ENCODE measurements around the gene TCF4. TPM values are rescaled to one million over a fixed set of nuclear protein-coding genes. Genes with fewer than 3 reads are reported as not detected.
"Not testable (repeated sequence)": the region's sequence is repeated elsewhere in the genome, so short reads cannot be mapped to it uniquely, and the experiment has no call there.

The TCF4 gene
- total RNA-seq, 1 donor from 2014 or later = 115 TPM

DNA sequence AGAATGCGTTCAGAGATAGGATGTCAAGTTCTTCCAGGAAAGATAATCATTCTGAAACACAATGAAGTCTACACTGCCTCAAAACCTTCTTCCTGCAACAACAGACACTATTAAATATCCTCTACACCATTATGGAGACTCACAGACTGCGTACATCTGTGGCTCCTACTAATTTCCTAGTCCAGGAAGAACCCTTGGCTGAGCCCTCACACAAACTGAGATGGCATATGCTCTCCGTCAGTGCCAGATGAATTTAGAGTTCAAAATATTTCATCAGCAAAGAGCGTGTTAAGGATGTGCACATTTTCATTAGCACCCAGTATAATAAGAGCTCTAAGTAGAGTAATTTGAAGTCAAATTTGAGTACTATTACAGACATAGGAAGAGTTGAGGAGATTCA, 117.2 kb downstream of the TCF4 start:
- no peaks in the 10 kb centered on the region for H3K27me3 Mint-ChIP-seq (ENCODE audit: low read depth, unreplicated experiment)
- Histone ChIP-seq H4K20me1 (ENCODE audit: insufficient read depth, low read length) (peaks cover 19% of the 10 kb centered on the region), H3K9me3 (ENCODE audit: insufficient read depth, low read depth, low read length) (no peaks in the 10 kb centered on the region), H3K36me3 (ENCODE audit: insufficient read depth, low read length) (no peaks in the 10 kb centered on the region), H3K4me2 (ENCODE audit: low read length) (no peak overlapping the region), H2AFZ (ENCODE audit: low read depth, low read length) (no peak overlapping the region), H3K4me3 (ENCODE audit: insufficient read depth, low read depth, low read length) (no peak overlapping the region), H3K79me2 (ENCODE audit: insufficient read depth, low read length) (peaks cover 48% of the 10 kb centered on the region), H3K9ac (ENCODE audit: low read length) (no peak overlapping the region), H3K4me1 (ENCODE audit: insufficient read depth, low read length) (no peaks in the 10 kb centered on the region), H3K27me3 (ENCODE audit: insufficient read depth, low read length) (no peaks in the 10 kb centered on the region), H3K27ac (ENCODE audit: low read depth, low read length) (no peak overlapping the region)
- no peaks in the 10 kb centered on the region for H3K9me3 Mint-ChIP-seq (ENCODE audit: unreplicated experiment)
- peaks cover 18% of the 10 kb centered on the region for H3K4me1 Mint-ChIP-seq (ENCODE audit: low read depth, unreplicated experiment)
- no peak for DNase-seq (ENCODE audit: low read depth)
- no peak overlapping the region for H3K4me3 Mint-ChIP-seq (ENCODE audit: unreplicated experiment)
- peaks cover 4% of the 10 kb centered on the region for H3K36me3 Mint-ChIP-seq (ENCODE audit: low read depth, unreplicated experiment)
- no peak for FAIRE-seq
- H3K27ac Mint-ChIP-seq (ENCODE audit: unreplicated experiment) = no peak overlapping the region
- no peak for TF ChIP-seq EZH2 (IDR thresholded peaks at IDR 0.05; ENCODE audit: insufficient read depth, low read length)
- TF ChIP-seq, protein P1, sequence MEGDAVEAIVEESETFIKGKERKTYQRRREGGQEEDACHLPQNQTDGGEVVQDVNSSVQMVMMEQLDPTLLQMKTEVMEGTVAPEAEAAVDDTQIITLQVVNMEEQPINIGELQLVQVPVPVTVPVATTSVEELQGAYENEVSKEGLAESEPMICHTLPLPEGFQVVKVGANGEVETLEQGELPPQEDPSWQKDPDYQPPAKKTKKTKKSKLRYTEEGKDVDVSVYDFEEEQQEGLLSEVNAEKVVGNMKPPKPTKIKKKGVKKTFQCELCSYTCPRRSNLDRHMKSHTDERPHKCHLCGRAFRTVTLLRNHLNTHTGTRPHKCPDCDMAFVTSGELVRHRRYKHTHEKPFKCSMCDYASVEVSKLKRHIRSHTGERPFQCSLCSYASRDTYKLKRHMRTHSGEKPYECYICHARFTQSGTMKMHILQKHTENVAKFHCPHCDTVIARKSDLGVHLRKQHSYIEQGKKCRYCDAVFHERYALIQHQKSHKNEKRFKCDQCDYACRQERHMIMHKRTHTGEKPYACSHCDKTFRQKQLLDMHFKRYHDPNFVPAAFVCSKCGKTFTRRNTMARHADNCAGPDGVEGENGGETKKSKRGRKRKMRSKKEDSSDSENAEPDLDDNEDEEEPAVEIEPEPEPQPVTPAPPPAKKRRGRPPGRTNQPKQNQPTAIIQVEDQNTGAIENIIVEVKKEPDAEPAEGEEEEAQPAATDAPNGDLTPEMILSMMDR (IDR thresholded peaks at IDR 0.05; ENCODE audit: insufficient read depth, low read depth, low read length) = no peak

DNA sequence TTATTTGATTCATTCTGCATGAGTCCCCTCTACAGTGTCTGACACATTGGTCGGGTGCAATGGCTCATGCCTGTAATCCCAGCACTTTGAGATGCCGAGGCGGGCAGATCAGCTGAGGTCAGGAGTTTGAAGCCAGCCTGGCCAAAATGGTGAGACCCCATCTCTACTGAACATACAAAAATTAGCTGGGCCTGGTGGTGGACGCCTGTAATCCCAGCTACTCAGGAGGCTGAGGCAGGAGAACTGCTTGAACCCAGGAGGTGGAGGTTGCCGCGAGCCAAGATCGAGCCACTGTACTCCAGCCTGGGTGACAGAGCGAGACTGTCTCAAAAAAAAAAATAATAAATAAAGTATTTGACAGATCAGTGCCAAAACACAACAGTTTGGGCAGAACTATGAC, 118.9 kb downstream of the TCF4 start:
- H3K36me3 Mint-ChIP-seq (ENCODE audit: low read depth, unreplicated experiment); H3K36me3 ChIP-seq (ENCODE audit: insufficient read depth, low read length); DNase-seq (ENCODE audit: low read depth); FAIRE-seq; H3K27ac ChIP-seq (ENCODE audit: low read depth, low read length); H3K27ac Mint-ChIP-seq (ENCODE audit: unreplicated experiment); H3K4me3 ChIP-seq (ENCODE audit: insufficient read depth, low read depth, low read length); H3K4me1 ChIP-seq (ENCODE audit: insufficient read depth, low read length); H3K4me3 Mint-ChIP-seq (ENCODE audit: unreplicated experiment); H3K27me3 ChIP-seq (ENCODE audit: insufficient read depth, low read length); H3K9me3 Mint-ChIP-seq (ENCODE audit: unreplicated experiment); H3K9ac ChIP-seq (ENCODE audit: low read length); H3K9me3 ChIP-seq (ENCODE audit: insufficient read depth, low read depth, low read length); H2AFZ ChIP-seq (ENCODE audit: low read depth, low read length); H3K27me3 Mint-ChIP-seq (ENCODE audit: low read depth, unreplicated experiment); H3K4me2 ChIP-seq (ENCODE audit: low read length): not testable (repeated sequence)
- peaks cover 50% of the 10 kb centered on the region for H3K79me2 ChIP-seq (ENCODE audit: insufficient read depth, low read length)
- peaks cover 19% of the 10 kb centered on the region for H4K20me1 ChIP-seq (ENCODE audit: insufficient read depth, low read length)
- peaks cover 14% of the 10 kb centered on the region for H3K4me1 Mint-ChIP-seq (ENCODE audit: low read depth, unreplicated experiment)

DNA sequence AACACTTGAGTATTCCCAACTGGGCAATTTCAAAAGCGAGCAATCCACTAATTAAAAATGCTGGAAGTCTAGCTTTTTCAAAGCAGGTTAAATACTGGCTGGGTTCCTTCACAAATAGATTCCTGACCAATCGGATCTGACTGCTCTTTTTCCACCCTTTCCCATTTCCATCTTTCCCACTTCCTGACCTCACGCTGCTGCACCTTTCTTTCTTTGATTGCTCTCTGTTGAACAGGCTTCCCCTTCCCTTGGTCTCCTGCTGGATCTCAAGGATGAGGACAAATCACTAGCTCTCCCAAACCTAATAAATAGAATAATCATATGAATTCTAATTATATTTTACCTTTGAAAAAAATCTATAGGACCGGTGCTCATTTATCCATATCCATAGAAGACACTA, 121.2 kb downstream of the TCF4 start:
- H3K9me3 ChIP-seq (ENCODE audit: insufficient read depth, low read depth, low read length) = no peaks in the 10 kb centered on the region
- H3K79me2 ChIP-seq (ENCODE audit: insufficient read depth, low read length) = peaks cover 55% of the 10 kb centered on the region
- no peak overlapping the region for H3K4me3 ChIP-seq (ENCODE audit: insufficient read depth, low read depth, low read length)
- H3K4me1 Mint-ChIP-seq (ENCODE audit: low read depth, unreplicated experiment) = peaks cover 10% of the 10 kb centered on the region
- no peaks in the 10 kb centered on the region for H3K27me3 ChIP-seq (ENCODE audit: insufficient read depth, low read length)
- FAIRE-seq (no peak), DNase-seq (ENCODE audit: low read depth) (no peak)
- H3K36me3 ChIP-seq (ENCODE audit: insufficient read depth, low read length) = peaks cover 5% of the 10 kb centered on the region
- H3K36me3 Mint-ChIP-seq (ENCODE audit: low read depth, unreplicated experiment) = peaks cover 5% of the 10 kb centered on the region
- H3K27me3 Mint-ChIP-seq (ENCODE audit: low read depth, unreplicated experiment) = no peaks in the 10 kb centered on the region
- H3K9ac ChIP-seq (ENCODE audit: low read length) = no peak overlapping the region
- no peaks in the 10 kb centered on the region for H3K4me1 ChIP-seq (ENCODE audit: insufficient read depth, low read length)
- peaks cover 23% of the 10 kb centered on the region for H4K20me1 ChIP-seq (ENCODE audit: insufficient read depth, low read length)
- H3K4me2 ChIP-seq (ENCODE audit: low read length) = no peak overlapping the region
- H2AFZ ChIP-seq (ENCODE audit: low read depth, low read length) = no peak overlapping the region
- H3K27ac ChIP-seq (ENCODE audit: low read depth, low read length) = no peak overlapping the region
- H3K27ac Mint-ChIP-seq (ENCODE audit: unreplicated experiment) = no peak overlapping the region
- H3K9me3 Mint-ChIP-seq (ENCODE audit: unreplicated experiment) = no peaks in the 10 kb centered on the region
- no peak for TF ChIP-seq EZH2 (IDR thresholded peaks at IDR 0.05; ENCODE audit: insufficient read depth, low read length)
- TF ChIP-seq, protein P1 (IDR thresholded peaks at IDR 0.05; ENCODE audit: insufficient read depth, low read depth, low read length) = no peak
- no peak overlapping the region for H3K4me3 Mint-ChIP-seq (ENCODE audit: unreplicated experiment)
